ENCODE data around the gene SLC44A5.

- no peak for TF ChIP-seq CTCF (conservative IDR thresholded peaks at IDR 0.05 in 1 of 2, IDR thresholded peaks at IDR 0.05 in 1 of 2; ENCODE audit: extremely low read depth in 1 of 2, insufficient read depth in 1 of 2, low read depth in 1 of 2, low read length in 2 of 2)
- no peak for TF ChIP-seq EZH2 (IDR thresholded peaks at IDR 0.05; ENCODE audit: borderline replicate concordance, low read length)
Observed at GRCh38 chr1:75165264-75165663, 445.6 kb downstream of the SLC44A5 start.

Measured in mammary epithelial cell (primary cell).